ENCODE measurements around the gene ANO8. TPM values are rescaled to one million over a fixed set of nuclear protein-coding genes. Genes with fewer than 3 reads are reported as not detected.

Gene ANO8
- total and polyA plus RNA-seq, 2 of the 8 experiments (the other 6 are each of a cell fraction or from before 2014, with no cell fraction given): 9.5 to 20.7 TPM

DNA sequence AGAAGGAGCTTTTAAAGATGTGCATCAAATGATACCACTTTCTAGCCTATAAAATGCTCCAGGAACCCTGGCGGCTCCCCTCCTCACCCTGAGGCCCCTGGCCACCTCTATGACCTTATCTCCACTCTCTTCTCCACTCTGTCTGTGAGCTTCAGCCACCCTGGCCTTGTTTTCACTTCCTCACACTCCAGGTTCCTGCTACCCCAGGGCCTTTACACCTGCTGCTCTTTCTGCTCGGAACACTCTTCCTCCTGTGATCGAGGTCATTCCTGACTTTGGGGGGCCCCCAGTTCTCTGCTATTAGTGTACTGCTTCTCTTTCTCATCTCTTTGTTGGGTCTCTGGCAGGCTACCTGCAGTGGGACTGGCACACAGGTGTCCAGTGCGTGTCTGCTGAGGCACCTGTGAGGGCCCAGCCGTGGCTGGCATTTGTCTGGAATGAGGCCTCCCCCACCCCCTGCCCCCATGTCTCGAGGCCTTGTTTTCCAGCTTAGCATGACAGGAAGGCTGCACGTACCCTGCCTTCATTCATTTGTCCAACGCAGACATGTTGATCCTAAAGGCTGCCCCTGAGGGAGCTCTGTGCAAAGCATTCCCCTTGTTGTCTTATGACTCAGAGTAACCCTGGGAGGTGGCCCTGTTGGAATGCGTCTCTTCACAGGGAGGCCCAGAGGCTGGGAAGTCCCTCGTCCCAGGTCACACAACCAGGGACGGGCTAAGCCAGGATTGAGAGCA is 23.0 kb downstream of the ANO8 start (continued):
- TF ChIP-seq, protein P1, sequence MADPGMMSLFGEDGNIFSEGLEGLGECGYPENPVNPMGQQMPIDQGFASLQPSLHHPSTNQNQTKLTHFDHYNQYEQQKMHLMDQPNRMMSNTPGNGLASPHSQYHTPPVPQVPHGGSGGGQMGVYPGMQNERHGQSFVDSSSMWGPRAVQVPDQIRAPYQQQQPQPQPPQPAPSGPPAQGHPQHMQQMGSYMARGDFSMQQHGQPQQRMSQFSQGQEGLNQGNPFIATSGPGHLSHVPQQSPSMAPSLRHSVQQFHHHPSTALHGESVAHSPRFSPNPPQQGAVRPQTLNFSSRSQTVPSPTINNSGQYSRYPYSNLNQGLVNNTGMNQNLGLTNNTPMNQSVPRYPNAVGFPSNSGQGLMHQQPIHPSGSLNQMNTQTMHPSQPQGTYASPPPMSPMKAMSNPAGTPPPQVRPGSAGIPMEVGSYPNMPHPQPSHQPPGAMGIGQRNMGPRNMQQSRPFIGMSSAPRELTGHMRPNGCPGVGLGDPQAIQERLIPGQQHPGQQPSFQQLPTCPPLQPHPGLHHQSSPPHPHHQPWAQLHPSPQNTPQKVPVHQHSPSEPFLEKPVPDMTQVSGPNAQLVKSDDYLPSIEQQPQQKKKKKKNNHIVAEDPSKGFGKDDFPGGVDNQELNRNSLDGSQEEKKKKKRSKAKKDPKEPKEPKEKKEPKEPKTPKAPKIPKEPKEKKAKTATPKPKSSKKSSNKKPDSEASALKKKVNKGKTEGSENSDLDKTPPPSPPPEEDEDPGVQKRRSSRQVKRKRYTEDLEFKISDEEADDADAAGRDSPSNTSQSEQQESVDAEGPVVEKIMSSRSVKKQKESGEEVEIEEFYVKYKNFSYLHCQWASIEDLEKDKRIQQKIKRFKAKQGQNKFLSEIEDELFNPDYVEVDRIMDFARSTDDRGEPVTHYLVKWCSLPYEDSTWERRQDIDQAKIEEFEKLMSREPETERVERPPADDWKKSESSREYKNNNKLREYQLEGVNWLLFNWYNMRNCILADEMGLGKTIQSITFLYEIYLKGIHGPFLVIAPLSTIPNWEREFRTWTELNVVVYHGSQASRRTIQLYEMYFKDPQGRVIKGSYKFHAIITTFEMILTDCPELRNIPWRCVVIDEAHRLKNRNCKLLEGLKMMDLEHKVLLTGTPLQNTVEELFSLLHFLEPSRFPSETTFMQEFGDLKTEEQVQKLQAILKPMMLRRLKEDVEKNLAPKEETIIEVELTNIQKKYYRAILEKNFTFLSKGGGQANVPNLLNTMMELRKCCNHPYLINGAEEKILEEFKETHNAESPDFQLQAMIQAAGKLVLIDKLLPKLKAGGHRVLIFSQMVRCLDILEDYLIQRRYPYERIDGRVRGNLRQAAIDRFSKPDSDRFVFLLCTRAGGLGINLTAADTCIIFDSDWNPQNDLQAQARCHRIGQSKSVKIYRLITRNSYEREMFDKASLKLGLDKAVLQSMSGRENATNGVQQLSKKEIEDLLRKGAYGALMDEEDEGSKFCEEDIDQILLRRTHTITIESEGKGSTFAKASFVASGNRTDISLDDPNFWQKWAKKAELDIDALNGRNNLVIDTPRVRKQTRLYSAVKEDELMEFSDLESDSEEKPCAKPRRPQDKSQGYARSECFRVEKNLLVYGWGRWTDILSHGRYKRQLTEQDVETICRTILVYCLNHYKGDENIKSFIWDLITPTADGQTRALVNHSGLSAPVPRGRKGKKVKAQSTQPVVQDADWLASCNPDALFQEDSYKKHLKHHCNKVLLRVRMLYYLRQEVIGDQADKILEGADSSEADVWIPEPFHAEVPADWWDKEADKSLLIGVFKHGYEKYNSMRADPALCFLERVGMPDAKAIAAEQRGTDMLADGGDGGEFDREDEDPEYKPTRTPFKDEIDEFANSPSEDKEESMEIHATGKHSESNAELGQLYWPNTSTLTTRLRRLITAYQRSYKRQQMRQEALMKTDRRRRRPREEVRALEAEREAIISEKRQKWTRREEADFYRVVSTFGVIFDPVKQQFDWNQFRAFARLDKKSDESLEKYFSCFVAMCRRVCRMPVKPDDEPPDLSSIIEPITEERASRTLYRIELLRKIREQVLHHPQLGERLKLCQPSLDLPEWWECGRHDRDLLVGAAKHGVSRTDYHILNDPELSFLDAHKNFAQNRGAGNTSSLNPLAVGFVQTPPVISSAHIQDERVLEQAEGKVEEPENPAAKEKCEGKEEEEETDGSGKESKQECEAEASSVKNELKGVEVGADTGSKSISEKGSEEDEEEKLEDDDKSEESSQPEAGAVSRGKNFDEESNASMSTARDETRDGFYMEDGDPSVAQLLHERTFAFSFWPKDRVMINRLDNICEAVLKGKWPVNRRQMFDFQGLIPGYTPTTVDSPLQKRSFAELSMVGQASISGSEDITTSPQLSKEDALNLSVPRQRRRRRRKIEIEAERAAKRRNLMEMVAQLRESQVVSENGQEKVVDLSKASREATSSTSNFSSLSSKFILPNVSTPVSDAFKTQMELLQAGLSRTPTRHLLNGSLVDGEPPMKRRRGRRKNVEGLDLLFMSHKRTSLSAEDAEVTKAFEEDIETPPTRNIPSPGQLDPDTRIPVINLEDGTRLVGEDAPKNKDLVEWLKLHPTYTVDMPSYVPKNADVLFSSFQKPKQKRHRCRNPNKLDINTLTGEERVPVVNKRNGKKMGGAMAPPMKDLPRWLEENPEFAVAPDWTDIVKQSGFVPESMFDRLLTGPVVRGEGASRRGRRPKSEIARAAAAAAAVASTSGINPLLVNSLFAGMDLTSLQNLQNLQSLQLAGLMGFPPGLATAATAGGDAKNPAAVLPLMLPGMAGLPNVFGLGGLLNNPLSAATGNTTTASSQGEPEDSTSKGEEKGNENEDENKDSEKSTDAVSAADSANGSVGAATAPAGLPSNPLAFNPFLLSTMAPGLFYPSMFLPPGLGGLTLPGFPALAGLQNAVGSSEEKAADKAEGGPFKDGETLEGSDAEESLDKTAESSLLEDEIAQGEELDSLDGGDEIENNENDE (IDR thresholded peaks at IDR 0.05; ENCODE audit: insufficient replicate concordance, low read length): no peak
- TF ChIP-seq KDM4A (IDR thresholded peaks at IDR 0.05; ENCODE audit: low read depth, low read length, severe bottlenecking): no peak
- TF ChIP-seq ATF3 (IDR thresholded peaks at IDR 0.05; ENCODE audit: insufficient read depth, low read depth, low read length): no peak

All from H1 (cell line).